ENCODE data around the gene ACAA1. TPM values are rescaled to one million over a fixed set of nuclear protein-coding genes. Genes with fewer than 3 reads are reported as not detected.

ACAA1 gene
- total RNA-seq, 2 experiments from 2014 or later = 13.3 to 50.3 TPM

- H3K27ac ChIP-seq (ENCODE audit: low read depth, low read length, poor library complexity, severe bottlenecking) = no peak overlapping the region
- H3K9me3 ChIP-seq (ENCODE audit: low read length) = no peaks in the 10 kb centered on the region
- no peaks in the 10 kb centered on the region for H4K20me1 ChIP-seq (ENCODE audit: insufficient read depth, low read length)
- no peak overlapping the region for H3K4me3 ChIP-seq (ENCODE audit: low read depth, low read length, poor library complexity, severe bottlenecking)
- no peaks in the 10 kb centered on the region for H3K9me2 ChIP-seq (ENCODE audit: insufficient read depth, low read length)
- no peak overlapping the region for H3K4me2 ChIP-seq (ENCODE audit: low read length)
- BruUV-seq (replicated peaks) = no TSS peak
- ChIA-PET POLR2A (no interaction called here), CTCF (ENCODE audit: unreplicated experiment) (no interaction called here)
- DNase-seq (ENCODE audit: low spot score) = no peak
- H2AFZ ChIP-seq (ENCODE audit: low read length) = no peak overlapping the region
- no peaks in the 10 kb centered on the region for H3K36me3 ChIP-seq (ENCODE audit: insufficient read depth, low read length)
- peaks cover 2% of the 10 kb centered on the region for H3K4me1 ChIP-seq (ENCODE audit: insufficient read depth, low read length, poor library complexity, severe bottlenecking)
- no peaks in the 10 kb centered on the region for H3K79me2 ChIP-seq (ENCODE audit: insufficient read depth, low read depth, low read length)
- intact Hi-C loops (cut with micrococcal nuclease; ENCODE audit: unreplicated experiment) = no loop called here
- TF ChIP-seq, protein P1, sequence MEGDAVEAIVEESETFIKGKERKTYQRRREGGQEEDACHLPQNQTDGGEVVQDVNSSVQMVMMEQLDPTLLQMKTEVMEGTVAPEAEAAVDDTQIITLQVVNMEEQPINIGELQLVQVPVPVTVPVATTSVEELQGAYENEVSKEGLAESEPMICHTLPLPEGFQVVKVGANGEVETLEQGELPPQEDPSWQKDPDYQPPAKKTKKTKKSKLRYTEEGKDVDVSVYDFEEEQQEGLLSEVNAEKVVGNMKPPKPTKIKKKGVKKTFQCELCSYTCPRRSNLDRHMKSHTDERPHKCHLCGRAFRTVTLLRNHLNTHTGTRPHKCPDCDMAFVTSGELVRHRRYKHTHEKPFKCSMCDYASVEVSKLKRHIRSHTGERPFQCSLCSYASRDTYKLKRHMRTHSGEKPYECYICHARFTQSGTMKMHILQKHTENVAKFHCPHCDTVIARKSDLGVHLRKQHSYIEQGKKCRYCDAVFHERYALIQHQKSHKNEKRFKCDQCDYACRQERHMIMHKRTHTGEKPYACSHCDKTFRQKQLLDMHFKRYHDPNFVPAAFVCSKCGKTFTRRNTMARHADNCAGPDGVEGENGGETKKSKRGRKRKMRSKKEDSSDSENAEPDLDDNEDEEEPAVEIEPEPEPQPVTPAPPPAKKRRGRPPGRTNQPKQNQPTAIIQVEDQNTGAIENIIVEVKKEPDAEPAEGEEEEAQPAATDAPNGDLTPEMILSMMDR (conservative IDR thresholded peaks at IDR 0.05; ENCODE audit: low read length) = no peak
- TF ChIP-seq EZH2phosphoT487 (IDR thresholded peaks at IDR 0.05; ENCODE audit: borderline replicate concordance, low read depth, low read length) = no peak
These were observed 39.2 kb downstream of the ACAA1 start for GRCh38 chr3:38097446-38098375.

DNA sequence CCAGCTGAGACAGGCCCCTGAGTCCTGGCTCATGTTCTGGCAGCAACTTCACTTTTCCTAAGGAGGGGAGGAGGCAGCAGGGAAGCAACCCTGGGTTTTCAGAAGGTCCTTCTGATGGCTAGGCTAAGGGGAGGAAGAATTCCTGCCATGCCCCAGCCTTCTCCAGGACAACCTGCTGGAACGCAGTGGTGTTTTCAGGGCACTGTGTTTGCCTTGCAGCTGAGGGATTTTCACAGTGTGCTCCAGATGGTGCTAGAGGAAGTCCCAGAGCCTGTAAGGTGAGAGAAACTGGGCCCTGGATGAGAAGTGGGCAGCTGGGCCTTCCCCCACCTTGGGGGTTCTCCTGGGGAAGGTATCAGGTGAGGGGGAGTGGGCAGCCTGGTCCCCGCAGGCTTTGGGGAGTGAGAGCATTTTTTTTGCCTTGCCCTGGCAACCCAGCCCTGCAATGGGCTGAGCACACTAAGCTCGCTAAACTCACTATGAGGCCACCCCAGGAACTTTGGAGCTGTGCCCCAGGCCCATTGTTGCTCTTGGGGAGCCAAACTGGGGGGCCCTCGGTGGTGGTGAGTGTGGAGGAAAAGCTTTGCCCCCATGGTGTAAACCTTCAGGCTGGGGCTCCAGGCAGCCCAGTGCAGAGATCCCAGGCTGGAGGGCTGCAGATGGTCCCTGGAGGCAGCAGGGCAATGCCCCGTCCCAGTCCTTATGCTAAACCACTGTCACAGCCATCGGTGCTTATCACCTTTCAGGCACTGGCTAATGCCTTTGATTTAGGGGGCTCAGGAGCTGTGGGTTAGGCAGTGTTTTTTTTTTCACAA, 41.1 kb downstream of the ACAA1 start:
- H3K4me1 ChIP-seq (ENCODE audit: insufficient read depth, low read length, poor library complexity, severe bottlenecking) = peaks cover 3% of the 10 kb centered on the region
- H3K4me2 ChIP-seq (ENCODE audit: low read length) = no peak overlapping the region
- DNase-seq (ENCODE audit: low spot score) = no peak
- H3K27ac ChIP-seq (ENCODE audit: low read depth, low read length, poor library complexity, severe bottlenecking) = no peak overlapping the region
- intact Hi-C loops (cut with micrococcal nuclease; ENCODE audit: unreplicated experiment) = no loop called here
- H2AFZ ChIP-seq (ENCODE audit: low read length) = no peak overlapping the region
- H3K36me3 ChIP-seq (ENCODE audit: insufficient read depth, low read length) = no peaks in the 10 kb centered on the region
- no TSS peak for BruUV-seq (replicated peaks)
- ChIA-PET CTCF (ENCODE audit: unreplicated experiment) (no interaction called here), POLR2A (no interaction called here)
- no peak overlapping the region for H3K4me3 ChIP-seq (ENCODE audit: low read depth, low read length, poor library complexity, severe bottlenecking)
- no peaks in the 10 kb centered on the region for H3K9me2 ChIP-seq (ENCODE audit: insufficient read depth, low read length)
- no peaks in the 10 kb centered on the region for H3K9me3 ChIP-seq (ENCODE audit: low read length)
- no peaks in the 10 kb centered on the region for H3K79me2 ChIP-seq (ENCODE audit: insufficient read depth, low read depth, low read length)
- no peaks in the 10 kb centered on the region for H4K20me1 ChIP-seq (ENCODE audit: insufficient read depth, low read length)
- TF ChIP-seq, protein P1 (conservative IDR thresholded peaks at IDR 0.05; ENCODE audit: low read length) = no peak
- no peak for TF ChIP-seq EZH2phosphoT487 (IDR thresholded peaks at IDR 0.05; ENCODE audit: borderline replicate concordance, low read depth, low read length)

Measured in OCI-LY7 (cell line).